Breast epithelium (tissue), 3 donors: ENCODE measurements around the gene DES.

ENCODE experiments used
- CTCF ChIP-seq, 3 donors: fragments of 450-650 bp; IDR thresholded peaks; one replicate each; pipeline ENCODE4 v1.5.1; 2016 to 2017; ENCODE audit warnings: antibody characterized with exemption in 3 of 3, mild to moderate bottlenecking in 3 of 3, moderate library complexity in 3 of 3
- POLR2A ChIP-seq: fragments of 450-650 bp; IDR thresholded peaks from one replicate; pipeline ENCODE4 v1.6.1; 2016; ENCODE audit warnings: antibody characterized with exemption, mild to moderate bottlenecking, moderate library complexity

- no peak for TF ChIP-seq CTCF (IDR thresholded peaks at IDR 0.05)
- TF ChIP-seq POLR2A: no peak
Measured at GRCh38 chr2:219399716-219400478, 18.3 kb upstream of the DES start.
